GM18499 (cell line): ENCODE results near the gene AGFG2.
"Not testable (repeated sequence)": the region's sequence is repeated elsewhere in the genome, so short reads cannot be mapped to it uniquely, and the experiment has no call there.

Experiments
- ATAC-seq: cut with Tn5 transposase; IDR thresholded peaks from one replicate; pipeline ENCODE4 v1.9.1; 2021; ENCODE audit warnings: moderate number of reproducible peaks; ENCODE audit not compliant: insufficient read depth, unreplicated experiment

AGFG2 gene

GRCh38 chr7:100519580-100519979, 19.4 kb upstream of the AGFG2 start:
- no peak for ATAC-seq

- ATAC-seq: no peak
These were observed 18.9 kb upstream of the AGFG2 start for GRCh38 chr7:100520138-100520537.

- ATAC-seq: no peak
These were observed 17.9 kb upstream of the AGFG2 start for GRCh38 chr7:100521076-100521475.

GRCh38 chr7:100521909-100522593, 17.0 kb upstream of the AGFG2 start:
- ATAC-seq: not testable (repeated sequence)

- ATAC-seq: not testable (repeated sequence)
These were observed 15.8 kb upstream of the AGFG2 start for GRCh38 chr7:100523192-100523591.

- ATAC-seq: not testable (repeated sequence)
These were observed 10.7 kb upstream of the AGFG2 start for GRCh38 chr7:100528108-100528866.

GRCh38 chr7:100532165-100533022, 6.6 kb upstream of the AGFG2 start:
- ATAC-seq: no peak

GRCh38 chr7:100535982-100536381, 3.0 kb upstream of the AGFG2 start:
- ATAC-seq: not testable (repeated sequence)

GRCh38 chr7:100536695-100537094, 2.3 kb upstream of the AGFG2 start:
- ATAC-seq: not testable (repeated sequence)

GRCh38 chr7:100538348-100538653, 702 bp upstream of the AGFG2 start:
- ATAC-seq: no peak

- no peak for ATAC-seq
These were observed 518 bp downstream of the AGFG2 start for GRCh38 chr7:100539436-100540006.

GRCh38 chr7:100540073-100540723, 1.2 kb downstream of the AGFG2 start:
- ATAC-seq: no peak

- not testable (repeated sequence) for ATAC-seq
These were observed 2.3 kb downstream of the AGFG2 start for GRCh38 chr7:100541309-100541708.

GRCh38 chr7:100543586-100543985, 4.6 kb downstream of the AGFG2 start:
- ATAC-seq: no peak

- no peak for ATAC-seq
These were observed 5.4 kb downstream of the AGFG2 start for GRCh38 chr7:100544386-100544785.

GRCh38 chr7:100544967-100545359, 6.0 kb downstream of the AGFG2 start:
- no peak for ATAC-seq

GRCh38 chr7:100545360-100546128, 6.5 kb downstream of the AGFG2 start:
- peak; percentile 38 for ATAC-seq

- no peak for ATAC-seq
These were observed 7.3 kb downstream of the AGFG2 start for GRCh38 chr7:100546129-100546925.
